Activated gamma-delta T cell treated with anti-CD3 and anti-CD28 coated beads, Interleukin-2, amount 50 U/mL, for 16 hours (primary cell): ENCODE data around the gene NOTCH2.

Experiments
- DNase-seq: peaks from one replicate; pipeline ENCODE4 v3.0.0-alpha.2; 2020; ENCODE audit warnings: low read depth

The NOTCH2 gene

GRCh38 chr1:119975006-119975405 is 94.5 kb downstream of the NOTCH2 start:
- DNase-seq, result no peak

- DNase-seq, result no peak
Observed at GRCh38 chr1:119974013-119974412, 95.4 kb downstream of the NOTCH2 start.

- no peak for DNase-seq
Observed at GRCh38 chr1:119971710-119972570, 97.5 kb downstream of the NOTCH2 start.

- no peak for DNase-seq
Observed at GRCh38 chr1:119968601-119969000, 100.9 kb downstream of the NOTCH2 start.

GRCh38 chr1:119968068-119968492 is 101.4 kb downstream of the NOTCH2 start:
- DNase-seq, result peak; percentile 67

- DNase-seq, result no peak
Observed at GRCh38 chr1:119966681-119967080, 102.8 kb downstream of the NOTCH2 start.

- DNase-seq, result no peak
Observed at GRCh38 chr1:119966020-119966419, 103.4 kb downstream of the NOTCH2 start.

GRCh38 chr1:119964673-119965363 is 104.6 kb downstream of the NOTCH2 start:
- no peak for DNase-seq

- DNase-seq, result no peak
Observed at GRCh38 chr1:119962296-119962968, 107.0 kb downstream of the NOTCH2 start.

- no peak for DNase-seq
Observed at GRCh38 chr1:119960501-119960900, 109.0 kb downstream of the NOTCH2 start.

GRCh38 chr1:119959268-119960220 is 109.9 kb downstream of the NOTCH2 start:
- DNase-seq, result no peak

GRCh38 chr1:119958223-119958622 is 111.2 kb downstream of the NOTCH2 start:
- no peak for DNase-seq

- no peak for DNase-seq
Observed at GRCh38 chr1:119956306-119956705, 113.2 kb downstream of the NOTCH2 start.

- DNase-seq, result no peak
Observed at GRCh38 chr1:119954476-119955422, 114.7 kb downstream of the NOTCH2 start.

GRCh38 chr1:119953266-119953998 is 116.0 kb downstream of the NOTCH2 start:
- no peak for DNase-seq

GRCh38 chr1:119952496-119952895 is 117.0 kb downstream of the NOTCH2 start:
- DNase-seq, result no peak

- peak; percentile 49 for DNase-seq
Observed at GRCh38 chr1:119948342-119949214, 120.9 kb downstream of the NOTCH2 start.

- DNase-seq, result no peak
Observed at GRCh38 chr1:119947468-119947867, 122.0 kb downstream of the NOTCH2 start.

- DNase-seq, result no peak
Observed at GRCh38 chr1:119946724-119947123, 122.7 kb downstream of the NOTCH2 start.
